Measurements from ENCODE around the gene ALG11.

The ALG11 gene

DNA sequence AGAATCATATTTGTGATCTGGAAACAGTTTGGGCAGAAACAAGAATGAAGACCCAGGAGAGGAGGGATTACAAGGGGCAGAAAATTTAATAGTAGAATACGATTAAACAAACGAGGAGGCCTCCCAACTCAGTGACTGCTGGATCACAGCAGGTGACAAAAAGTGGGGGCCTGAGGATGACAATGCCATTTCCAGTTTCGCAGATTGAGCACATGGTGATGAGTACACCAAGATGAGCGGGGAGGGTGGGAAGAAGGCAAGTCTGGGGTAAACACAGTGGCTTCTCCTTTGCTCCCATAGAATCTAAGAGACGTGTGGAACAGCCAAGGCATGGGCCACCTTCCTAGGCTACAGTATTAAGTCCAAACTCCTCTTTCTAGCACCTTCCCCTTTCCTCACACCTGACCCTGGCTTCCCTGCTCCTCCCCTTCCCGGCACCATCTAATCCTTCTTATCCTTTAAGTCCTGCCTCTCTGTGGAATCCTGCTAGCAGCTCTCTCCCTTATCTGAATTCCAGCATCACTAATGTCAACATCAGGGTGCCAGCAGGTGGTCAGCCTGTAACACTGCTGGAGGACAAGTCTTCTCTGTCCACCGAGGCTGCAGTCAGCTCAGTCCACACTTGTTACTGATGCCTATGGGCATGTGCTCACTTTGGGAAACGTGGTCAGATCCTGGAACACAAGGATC lies 14.4 kb upstream of the ALG11 start:
- no peak for DNase-seq (ENCODE audit: low spot score)

DNA sequence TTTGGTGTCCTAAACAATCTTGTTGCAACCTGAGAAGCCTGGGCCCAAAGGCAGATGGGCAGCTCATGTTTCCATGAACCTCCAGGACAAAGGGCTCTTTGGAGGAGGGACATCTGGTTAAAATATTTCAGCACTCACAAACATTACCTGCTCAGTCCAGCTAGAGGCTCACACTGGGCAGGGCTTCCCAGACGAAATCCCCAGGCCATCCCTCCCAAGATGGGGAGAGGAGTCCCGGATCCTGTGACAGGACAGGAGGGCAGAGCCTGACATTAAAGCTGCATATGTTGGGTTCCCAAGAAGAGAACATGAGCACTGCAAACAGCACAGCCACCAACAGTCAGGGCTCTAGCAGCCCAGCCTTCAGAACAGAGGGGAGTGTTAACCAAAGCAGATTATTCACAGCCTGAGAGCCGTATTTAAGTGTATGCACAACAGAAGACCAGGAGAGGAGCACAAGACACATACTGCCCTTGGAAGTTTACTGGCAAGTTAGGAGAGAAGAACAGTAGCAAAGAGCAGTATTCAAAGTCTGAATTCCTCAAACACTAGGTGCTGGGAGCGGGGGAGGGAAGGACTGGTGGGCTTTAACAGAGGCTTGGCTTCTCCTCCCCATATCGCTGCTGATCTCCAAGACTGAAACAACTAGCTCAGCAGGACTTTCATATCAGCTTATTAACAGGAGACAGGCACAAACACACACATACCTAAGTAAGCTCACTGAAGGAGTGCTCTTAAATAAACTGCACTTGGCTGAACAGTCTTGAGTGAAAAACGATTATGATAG lies 13.3 kb upstream of the ALG11 start:
- no peak for DNase-seq (ENCODE audit: low spot score)

GRCh38 chr13:51999510-51999911 lies 12.7 kb upstream of the ALG11 start:
- no peak for DNase-seq (ENCODE audit: low spot score)

DNA sequence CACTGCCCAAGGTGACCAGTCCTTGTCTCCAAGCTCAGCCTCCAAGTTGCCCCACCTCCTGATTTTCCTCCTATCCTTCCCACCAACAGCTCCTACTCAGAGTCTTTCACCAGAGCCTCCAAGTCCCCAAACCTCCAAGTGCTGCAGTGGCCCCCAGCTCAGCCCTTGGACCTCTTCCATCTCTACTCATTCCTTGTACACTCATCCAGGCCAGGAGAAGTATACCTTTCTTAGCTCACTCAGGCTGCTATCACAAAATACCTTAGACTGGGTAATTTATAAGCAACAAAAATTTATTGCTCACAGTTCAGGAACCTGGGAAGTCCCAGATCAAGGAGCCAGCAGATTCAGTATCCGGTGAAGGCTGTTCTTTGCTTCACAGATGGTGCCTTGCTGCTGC lies 12.3 kb upstream of the ALG11 start:
- DNase-seq (ENCODE audit: low spot score) = no peak

- no peak for DNase-seq (ENCODE audit: low spot score)
These were observed 11.0 kb upstream of the ALG11 start for GRCh38 chr13:52001120-52001731.

DNA sequence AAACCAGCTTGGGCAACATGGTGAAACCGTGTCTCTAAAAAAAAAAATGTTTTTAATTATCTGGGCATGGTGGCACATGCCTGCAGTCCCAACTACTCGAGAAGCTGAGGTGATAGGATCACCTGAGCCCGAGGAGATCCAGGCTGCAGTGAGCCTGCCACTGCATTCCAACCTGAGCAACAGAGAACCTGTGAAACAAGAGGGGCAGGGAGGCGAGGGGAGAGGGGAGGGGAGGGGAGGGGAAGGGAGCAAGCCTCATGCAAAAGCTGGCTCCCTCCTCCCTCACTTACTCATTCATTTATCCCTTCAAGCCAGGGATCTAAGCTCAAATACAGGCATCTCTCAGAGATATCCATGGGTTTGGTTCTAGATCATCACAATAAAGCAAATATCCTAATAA lies 9.8 kb upstream of the ALG11 start:
- DNase-seq (ENCODE audit: low spot score) = no peak

GRCh38 chr13:52003541-52003940 lies 8.7 kb upstream of the ALG11 start:
- DNase-seq (ENCODE audit: low spot score) = no peak

- no peak for DNase-seq (ENCODE audit: low spot score)
These were observed 7.6 kb upstream of the ALG11 start for GRCh38 chr13:52004511-52005170.

DNA sequence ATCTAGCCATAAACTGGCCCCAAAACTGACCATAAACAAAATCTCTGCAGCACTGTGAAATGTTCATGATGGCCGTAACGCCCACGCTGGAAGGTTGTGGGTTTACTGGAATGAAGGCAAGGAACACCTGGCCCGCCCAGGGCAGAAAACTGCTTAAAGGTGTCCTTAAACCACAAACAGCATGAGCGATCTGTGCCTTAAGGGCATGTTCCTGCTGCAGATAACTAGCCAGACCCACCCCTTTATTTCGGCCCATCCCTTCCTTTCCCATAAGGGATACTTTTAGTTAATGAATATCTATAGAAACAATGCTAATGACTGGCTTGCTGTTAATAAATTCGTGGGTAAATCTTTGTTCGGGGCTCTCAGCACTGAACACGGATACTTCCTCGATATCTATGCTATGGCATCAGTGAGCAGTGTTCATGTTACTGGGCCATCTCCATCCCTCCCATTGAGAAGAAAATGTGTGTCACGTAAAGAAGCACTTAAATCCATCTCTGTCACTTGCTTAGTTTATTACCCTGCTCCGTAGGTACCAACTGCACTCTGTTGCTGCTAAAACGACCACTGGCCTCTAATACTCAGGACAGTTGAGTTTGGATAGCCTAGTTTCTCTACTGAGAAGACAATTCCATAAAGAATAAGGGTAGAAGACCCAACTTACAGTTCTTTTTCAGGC lies 6.2 kb upstream of the ALG11 start:
- no peak for DNase-seq (ENCODE audit: low spot score)

GRCh38 chr13:52006523-52007245 lies 5.5 kb upstream of the ALG11 start:
- no peak for DNase-seq (ENCODE audit: low spot score)

GRCh38 chr13:52009946-52010345 lies 2.3 kb upstream of the ALG11 start:
- DNase-seq (ENCODE audit: low spot score) = no peak

DNA sequence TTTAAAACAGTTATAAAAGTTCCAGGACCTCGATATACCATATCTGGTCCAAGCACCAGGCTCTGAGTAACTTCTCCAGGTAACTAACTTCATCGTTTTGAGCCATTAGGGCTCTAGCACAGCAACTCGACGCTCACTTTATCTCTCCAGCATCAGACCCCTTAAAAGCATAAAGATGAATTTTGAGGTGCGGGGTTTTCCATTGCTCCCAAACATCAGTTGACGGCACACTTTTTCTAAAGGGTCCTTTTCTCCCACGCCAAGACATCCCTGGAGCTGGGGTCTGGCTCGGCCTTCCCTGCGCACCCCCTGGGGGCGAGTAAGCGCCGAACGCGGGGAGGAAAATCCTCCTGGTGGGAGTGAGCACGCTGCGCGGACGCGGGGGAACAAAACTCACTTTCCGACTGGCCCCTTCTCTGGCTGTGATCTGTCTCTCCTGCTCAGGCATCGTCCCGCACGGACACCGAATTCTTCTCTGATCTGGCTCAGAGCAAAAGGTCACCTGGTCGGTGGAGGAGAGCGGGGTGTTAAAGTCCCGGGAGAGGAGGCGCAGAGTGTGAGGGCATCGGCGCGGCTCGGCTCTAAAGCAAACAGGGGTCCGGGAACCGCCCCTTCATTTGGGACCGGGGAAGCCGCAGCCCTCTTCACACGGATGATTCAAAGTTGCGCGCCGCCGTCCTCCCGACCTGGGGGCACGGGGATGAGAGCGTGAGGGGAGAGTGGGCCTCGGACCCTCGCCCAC lies 1.1 kb upstream of the ALG11 start, which contains the start of gene ATP7B:
TSS of gene ATP7B (minus strand) at position 561 of the 742 bp plus-strand sequence. CDS start at position 448, 113 bp downstream.
- DNase-seq (ENCODE audit: low spot score) = no peak

DNA sequence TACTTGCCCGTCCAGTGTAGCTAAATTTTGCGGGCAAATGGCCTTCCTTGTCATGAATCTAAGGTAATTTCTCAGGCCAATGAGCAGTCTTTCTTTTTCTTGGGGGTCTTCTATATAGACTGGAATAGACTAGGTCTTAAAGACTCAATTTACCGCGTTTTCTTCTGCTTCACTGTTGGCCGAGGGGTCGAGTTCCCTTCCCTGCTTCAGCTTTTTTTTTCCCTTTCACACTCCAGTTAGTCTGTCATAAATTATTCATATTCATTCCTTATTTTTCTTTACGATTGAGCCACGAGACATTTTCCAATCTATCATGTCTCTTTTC lies 276 bp downstream of the ALG11 start:
- no peak for DNase-seq (ENCODE audit: low spot score)

GRCh38 chr13:52016296-52016695 lies 4.1 kb downstream of the ALG11 start:
- no peak for DNase-seq (ENCODE audit: low spot score)

DNA sequence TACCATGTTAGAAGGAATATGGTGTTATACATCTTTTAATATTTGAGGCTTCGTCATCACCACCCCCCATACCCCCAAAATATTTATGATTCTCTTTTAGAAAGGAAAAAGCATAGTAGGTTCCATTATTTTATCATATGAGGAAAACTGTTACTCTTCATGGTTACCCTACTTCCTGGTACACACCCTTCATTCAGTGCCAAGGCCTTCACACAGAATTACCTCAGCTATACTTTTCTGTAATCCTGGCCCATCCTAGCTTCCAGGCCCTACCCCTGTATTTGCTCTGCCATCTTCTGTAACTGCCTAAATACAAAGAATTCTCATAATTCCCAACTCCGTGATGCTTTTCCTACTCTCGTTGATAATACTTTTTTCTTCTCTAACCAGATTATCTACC lies 8.0 kb downstream of the ALG11 start:
- DNase-seq (ENCODE audit: low spot score) = no peak

- no peak for DNase-seq (ENCODE audit: low spot score)
These were observed 10.2 kb downstream of the ALG11 start for GRCh38 chr13:52022356-52022755.

DNA sequence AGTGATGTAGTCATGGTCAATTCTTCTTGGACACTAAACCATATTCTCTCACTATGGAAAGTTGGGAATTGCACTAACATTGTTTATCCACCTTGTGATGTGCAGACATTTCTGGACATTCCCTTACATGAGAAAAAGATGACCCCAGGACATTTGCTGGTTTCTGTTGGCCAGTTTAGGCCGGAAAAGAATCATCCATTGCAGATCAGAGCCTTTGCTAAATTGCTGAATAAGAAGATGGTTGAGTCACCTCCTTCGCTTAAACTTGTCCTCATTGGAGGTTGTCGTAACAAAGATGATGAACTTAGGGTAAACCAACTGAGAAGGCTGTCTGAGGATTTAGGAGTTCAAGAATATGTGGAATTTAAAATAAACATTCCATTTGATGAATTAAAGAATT lies 12.3 kb downstream of the ALG11 start, which contains the start of gene UTP14C:
TSS of gene UTP14C (plus strand) at position 211 of the 400 bp plus-strand sequence. CDS start 4,114 bp downstream, outside the sequence.
- DNase-seq (ENCODE audit: low spot score) = no peak

DNA sequence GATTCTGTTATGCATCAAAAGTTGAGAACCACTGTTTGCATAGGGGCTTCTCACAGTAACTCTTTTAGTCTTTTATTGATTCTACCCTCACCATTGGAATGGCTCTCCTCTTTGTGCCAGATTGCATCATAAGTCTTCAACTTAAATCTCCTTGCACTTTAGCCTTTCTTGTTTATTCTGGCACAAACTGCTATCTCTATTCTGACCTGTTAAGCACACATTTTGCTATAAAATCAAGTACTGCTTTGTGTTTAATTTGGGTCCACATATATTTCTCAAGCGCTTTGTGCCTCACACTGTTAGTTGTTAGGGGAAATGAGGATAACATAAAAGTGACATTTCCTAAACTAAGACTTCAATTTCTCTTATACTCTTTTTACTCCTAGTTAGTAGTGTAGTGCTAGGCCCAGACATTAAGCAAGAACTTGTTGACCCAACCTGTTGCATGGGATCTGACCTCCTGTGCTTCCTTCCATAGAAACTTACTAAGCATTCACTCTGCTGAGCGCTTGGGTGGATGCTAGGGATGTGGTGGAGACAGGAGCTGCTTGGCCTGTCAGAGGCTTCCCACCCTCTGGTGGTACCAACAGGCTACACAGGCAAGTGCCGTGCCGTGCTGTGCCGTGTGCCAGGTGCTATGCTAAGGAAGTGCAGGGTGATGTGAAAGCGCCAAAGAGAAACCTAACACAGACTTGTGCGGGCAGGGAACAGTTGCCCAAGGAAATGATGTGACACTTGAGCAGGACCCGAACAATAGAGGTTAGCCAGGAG lies 13.5 kb downstream of the ALG11 start:
- DNase-seq (ENCODE audit: low spot score) = no peak

DNA sequence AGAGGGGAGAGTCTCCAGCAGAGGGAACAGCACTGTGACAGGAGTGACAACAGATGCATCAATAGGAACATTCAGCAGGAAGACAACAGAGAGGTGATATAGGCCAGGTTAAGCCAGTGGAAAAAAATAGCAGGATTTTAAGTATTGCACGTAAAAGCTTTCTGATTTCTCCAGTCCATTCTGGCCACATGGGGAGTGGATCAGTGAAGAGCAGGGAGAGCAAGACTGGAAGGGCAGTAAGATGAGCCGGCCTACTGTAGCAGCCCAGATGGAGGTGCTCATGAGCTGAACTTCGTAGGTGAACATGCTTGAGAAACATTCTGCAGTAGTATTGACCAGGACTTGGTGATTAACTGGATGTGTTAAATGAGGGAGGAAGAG lies 14.0 kb downstream of the ALG11 start:
- no peak for DNase-seq (ENCODE audit: low spot score)

DNA sequence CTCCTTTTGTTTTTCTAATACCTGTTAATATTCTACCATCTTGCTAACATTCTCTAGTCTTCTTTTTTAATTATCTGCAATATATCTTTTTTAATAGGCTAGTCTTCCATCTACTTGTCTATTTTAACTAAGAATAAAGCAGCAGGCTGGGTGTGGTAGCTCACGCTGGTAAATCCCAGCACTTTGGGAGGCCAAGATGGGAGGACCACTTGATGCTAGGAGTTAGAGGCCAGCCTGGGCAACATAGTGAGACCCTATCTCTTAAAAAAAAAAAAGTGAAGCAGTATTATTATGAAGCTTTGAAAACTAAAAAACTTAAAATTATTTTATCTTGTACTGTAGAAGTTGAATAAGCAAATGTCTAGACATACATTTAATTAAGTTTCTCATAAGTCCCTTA lies 15.6 kb downstream of the ALG11 start:
- no peak for DNase-seq (ENCODE audit: low spot score)

Measured in left forelimb (tissue), 1 donor.